ENCODE results near the gene UQCC3. TPM values are rescaled to one million over a fixed set of nuclear protein-coding genes. Genes with fewer than 3 reads are reported as not detected.
"Not testable (repeated sequence)": the region's sequence is repeated elsewhere in the genome, so short reads cannot be mapped to it uniquely, and the experiment has no call there.

Gene UQCC3
- total RNA-seq, 4 donors from 2014 or later = 6.3 to 7.5 (median 7.1) TPM

DNA sequence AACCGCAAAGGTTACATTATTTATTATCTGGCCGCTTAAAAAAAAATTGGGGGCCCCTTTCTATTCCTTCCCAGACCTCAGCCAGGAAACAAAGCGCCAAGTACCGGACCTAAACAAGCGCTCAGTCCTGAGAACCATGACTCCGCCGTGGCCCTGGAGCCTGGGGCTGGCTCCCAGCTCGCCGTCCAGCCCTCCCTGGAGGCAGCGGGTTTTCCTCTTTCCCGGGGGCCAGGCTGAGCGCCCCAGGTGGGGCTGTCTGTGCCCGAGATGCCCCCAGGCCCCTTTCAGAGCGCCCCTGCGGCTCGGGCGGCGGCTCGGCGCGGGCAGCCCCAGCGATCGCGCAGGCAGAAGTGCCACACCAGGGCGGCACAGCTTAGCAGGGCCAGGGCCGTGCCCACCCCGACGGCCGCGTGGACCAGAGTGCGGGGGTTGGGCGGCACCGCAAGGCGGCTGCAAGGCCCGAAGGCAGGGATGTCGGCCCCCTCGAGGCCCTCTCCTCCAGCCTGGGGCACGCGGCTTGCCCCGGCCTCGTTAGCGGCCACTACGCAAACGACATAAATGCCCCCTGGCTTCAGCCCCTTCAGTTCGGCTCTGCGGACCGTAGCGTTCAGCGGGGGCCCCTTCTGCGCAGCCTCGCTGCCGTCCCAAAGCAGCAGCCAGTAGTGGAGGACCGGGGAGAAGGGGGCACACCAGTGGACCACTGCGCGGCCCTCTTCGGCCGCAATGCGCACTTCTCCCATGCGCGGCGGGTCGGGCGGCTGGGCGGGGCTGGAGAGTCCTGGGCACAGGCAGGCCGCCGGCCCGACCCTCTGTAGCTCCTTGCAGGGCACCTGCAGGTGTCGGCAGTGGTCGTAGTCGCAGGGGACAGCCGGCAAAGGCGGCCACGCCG, 16.3 kb downstream of the UQCC3 start:
- Histone ChIP-seq H3K27ac (replicated peaks in 1 of 4) (peak overlapping the region; percentile 57 to 80 (median 72)), H3K36me3 (peaks cover 9 to 31% (median 29%) of the 10 kb centered on the region in 4 donors), H3K9me3 (no peaks in the 10 kb centered on the region), H3K4me3 (peak overlapping the region; percentile 47 to 57 (median 50)), H3K4me1 (peaks cover 7 to 34% (median 28%) of the 10 kb centered on the region in 4 donors), H3K27me3 (peaks cover 3 to 20% (median 8%) of the 10 kb centered on the region in 4 donors)
- TF ChIP-seq POLR2A (IDR thresholded peaks at IDR 0.05; ENCODE audit: low read depth) (no peak), POLR2AphosphoS5 (IDR thresholded peaks at IDR 0.05) (no peak), EP300 (IDR thresholded peaks at IDR 0.05) (no peak)
- TF ChIP-seq, protein P1, sequence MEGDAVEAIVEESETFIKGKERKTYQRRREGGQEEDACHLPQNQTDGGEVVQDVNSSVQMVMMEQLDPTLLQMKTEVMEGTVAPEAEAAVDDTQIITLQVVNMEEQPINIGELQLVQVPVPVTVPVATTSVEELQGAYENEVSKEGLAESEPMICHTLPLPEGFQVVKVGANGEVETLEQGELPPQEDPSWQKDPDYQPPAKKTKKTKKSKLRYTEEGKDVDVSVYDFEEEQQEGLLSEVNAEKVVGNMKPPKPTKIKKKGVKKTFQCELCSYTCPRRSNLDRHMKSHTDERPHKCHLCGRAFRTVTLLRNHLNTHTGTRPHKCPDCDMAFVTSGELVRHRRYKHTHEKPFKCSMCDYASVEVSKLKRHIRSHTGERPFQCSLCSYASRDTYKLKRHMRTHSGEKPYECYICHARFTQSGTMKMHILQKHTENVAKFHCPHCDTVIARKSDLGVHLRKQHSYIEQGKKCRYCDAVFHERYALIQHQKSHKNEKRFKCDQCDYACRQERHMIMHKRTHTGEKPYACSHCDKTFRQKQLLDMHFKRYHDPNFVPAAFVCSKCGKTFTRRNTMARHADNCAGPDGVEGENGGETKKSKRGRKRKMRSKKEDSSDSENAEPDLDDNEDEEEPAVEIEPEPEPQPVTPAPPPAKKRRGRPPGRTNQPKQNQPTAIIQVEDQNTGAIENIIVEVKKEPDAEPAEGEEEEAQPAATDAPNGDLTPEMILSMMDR (IDR thresholded peaks at IDR 0.05) = no peak
- WGBS = 55% methylated on average over 20 of the region's 74 CpGs
- intact Hi-C loops (cut with DNase I) = no loop called here
- DNase-seq (ENCODE audit: extremely low spot score) = no peak

DNA sequence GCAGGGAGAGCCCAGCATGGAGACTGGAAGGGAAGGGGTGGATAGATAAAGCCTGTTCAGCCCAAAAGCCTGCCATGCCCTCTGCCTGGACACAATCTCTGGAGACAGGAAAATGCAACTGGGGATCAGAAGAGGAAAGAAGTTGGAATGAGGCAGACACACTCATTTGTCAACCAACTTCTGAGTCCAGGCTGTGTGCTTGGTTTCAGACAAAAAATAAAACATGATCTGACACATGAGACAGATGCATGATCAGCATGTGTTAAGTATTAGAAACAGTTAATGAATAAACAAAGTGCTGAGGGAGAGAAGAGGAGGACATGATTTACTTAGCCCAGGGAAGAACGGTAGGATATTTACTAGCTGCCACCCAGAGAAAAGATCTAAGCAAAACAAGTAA, 17.0 kb downstream of the UQCC3 start:
- TF ChIP-seq EP300 (IDR thresholded peaks at IDR 0.05) (no peak), POLR2AphosphoS5 (IDR thresholded peaks at IDR 0.05) (no peak), POLR2A (IDR thresholded peaks at IDR 0.05; ENCODE audit: low read depth) (no peak)
- TF ChIP-seq, protein P1 (IDR thresholded peaks at IDR 0.05) = no peak
- peak overlapping the region; percentile 57 to 80 (median 72) for H3K27ac ChIP-seq (replicated peaks in 1 of 4)
- intact Hi-C loops (cut with DNase I) = no loop called here

DNA sequence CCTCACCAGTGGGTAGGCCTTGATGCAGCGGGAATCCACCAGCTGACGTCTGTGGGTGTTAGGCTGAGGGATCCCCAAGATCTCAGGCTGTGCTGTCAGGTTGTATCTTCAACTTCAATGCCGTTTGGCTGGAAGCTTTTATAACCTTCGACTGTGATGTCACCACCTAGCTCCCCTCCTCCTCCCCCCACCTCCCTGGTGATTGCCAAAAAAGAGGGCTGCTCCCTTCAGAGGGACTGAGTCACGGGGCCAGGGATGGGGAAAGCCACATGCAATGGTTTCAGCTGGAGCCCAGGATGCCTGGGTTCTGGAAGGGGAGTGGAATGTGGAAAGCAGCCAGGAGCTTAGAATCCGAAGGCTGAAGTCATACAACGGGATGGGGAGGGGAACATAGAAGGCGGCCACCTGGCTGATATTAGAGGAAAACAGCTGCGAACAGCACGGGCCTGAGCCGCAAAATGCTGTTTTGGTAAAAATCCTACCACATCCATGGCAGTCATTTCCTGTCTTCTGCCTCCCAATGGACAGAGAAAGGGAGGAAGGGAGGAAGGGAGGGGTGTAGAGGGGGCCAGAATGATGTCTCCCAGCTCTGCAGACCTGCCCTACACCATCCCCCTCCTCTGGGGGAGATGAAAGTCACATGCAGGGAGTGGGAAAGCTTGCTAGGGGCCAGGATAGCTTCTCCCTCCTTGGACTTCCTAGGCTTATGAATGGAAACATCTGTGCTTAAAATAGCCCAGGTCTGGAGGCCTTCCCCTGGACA, 18.1 kb downstream of the UQCC3 start, which contains the start of gene LRRN4CL:
Gene LRRN4CL (minus strand): TSS at position 110 of the 763 bp plus-strand sequence. CDS start 1,022 bp downstream, outside the sequence.
- intact Hi-C loops (cut with DNase I) = no loop called here
- peaks cover 3 to 20% (median 8%) of the 10 kb centered on the region in 4 donors for H3K27me3 ChIP-seq
- peaks cover 10 to 39% (median 30%) of the 10 kb centered on the region in 4 donors for H3K4me1 ChIP-seq
- TF ChIP-seq EP300 (IDR thresholded peaks at IDR 0.05) (no peak), POLR2A (IDR thresholded peaks at IDR 0.05; ENCODE audit: low read depth) (peak; percentile 24), POLR2AphosphoS5 (IDR thresholded peaks at IDR 0.05) (peak; percentile 76 to 87)
- peak within 1 kb of the TSS; percentile 47 to 57 (median 50) for H3K4me3 ChIP-seq
- no peaks in the 10 kb centered on the region for H3K9me3 ChIP-seq
- peak within 1 kb of the TSS; percentile 57 to 80 (median 72) for H3K27ac ChIP-seq (replicated peaks in 1 of 4)
- WGBS = 39% methylated on average over 11 of the region's 11 CpGs
- peak; percentile 97 for DNase-seq (ENCODE audit: extremely low spot score)
- H3K36me3 ChIP-seq = peaks cover 17 to 45% (median 37%) of the 10 kb centered on the region in 4 donors

More for the DNA sequence above, 17.0 kb downstream of the UQCC3 start:
- Histone ChIP-seq H3K27me3 (peaks cover 3 to 20% (median 8%) of the 10 kb centered on the region in 4 donors), H3K4me1 (peaks cover 7 to 34% (median 28%) of the 10 kb centered on the region in 4 donors), H3K36me3 (peaks cover 12 to 39% (median 35%) of the 10 kb centered on the region in 4 donors), H3K4me3 (peak overlapping the region; percentile 47 to 57 (median 50)), H3K9me3 (no peaks in the 10 kb centered on the region)
- 34% methylated on average over 1 of the region's 1 CpG for WGBS
- DNase-seq (ENCODE audit: extremely low spot score) = no peak

DNA sequence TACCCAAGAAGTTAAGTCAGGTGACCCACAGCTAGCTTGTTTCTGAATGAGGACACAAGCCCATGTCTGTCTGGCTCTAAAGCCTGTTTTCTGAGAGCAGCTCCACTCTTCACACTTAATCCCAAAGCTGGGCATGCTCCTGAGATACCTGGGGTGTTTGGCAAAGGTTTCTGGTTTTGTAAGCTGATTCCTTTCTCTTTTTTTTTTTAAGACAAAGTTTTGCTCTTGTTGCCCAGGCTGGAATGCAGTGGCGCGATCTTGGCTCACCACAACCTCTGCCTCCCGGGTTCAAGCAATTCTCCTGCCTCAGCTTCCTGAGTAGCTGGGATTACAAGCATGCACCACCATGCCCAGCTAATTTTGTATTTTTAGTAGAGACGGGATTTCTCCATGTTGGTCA, 22.2 kb downstream of the UQCC3 start:
- Histone ChIP-seq H3K36me3 (peaks cover 17 to 48% (median 37%) of the 10 kb centered on the region in 4 donors), H3K4me1 (peaks cover 8 to 31% (median 22%) of the 10 kb centered on the region in 4 donors)
- intact Hi-C loops (cut with DNase I); DNase-seq (ENCODE audit: extremely low spot score); H3K27ac ChIP-seq (replicated peaks in 1 of 4); H3K27me3 ChIP-seq; H3K4me3 ChIP-seq; H3K9me3 ChIP-seq: not testable (repeated sequence)
- 83% methylated on average over 4 of the region's 4 CpGs for WGBS

DNA sequence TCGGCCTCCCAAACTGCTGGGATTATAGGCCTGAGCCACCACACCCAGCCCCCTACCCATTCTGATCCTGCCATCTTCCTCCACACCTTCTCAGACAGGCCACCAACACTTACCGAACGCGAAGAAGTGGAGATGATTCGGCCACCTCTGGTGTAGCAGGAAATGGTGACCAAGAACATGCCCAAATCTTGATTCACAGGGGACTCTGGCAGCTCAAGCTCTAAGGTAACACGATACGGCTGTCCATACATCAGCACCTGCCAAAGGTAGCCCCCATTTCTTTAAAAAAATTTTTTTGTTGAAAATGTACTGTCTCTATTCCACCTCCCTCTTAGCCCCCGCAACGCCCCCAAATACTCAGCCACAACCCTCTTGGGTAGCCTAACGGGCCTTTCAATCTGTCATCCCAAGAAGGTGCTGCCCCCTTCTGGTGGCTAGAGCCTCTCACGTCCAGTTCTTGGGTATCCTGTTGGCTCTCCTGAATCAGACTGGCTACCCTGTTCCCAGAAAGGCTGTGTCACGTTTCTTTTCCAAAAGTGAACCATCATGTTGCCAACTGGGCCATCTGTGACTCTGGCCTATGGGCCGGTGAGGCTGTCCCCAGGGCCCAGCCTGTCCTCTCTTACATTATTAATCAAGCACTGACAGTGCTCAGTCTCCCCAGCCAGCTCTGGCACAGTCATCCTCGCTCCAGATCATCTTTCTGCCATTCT, 23.1 kb downstream of the UQCC3 start:
- WGBS = 44% methylated on average over 14 of the region's 14 CpGs

More for the DNA sequence above, 23.1 kb downstream of the UQCC3 start:
- peak; percentile 25 to 56 for TF ChIP-seq POLR2AphosphoS5 (IDR thresholded peaks at IDR 0.05)
- no peak for TF ChIP-seq POLR2A (IDR thresholded peaks at IDR 0.05; ENCODE audit: low read depth)
- no peak for TF ChIP-seq EP300 (IDR thresholded peaks at IDR 0.05)
- TF ChIP-seq, protein P1 (IDR thresholded peaks at IDR 0.05) = peak; percentile 73 to 81 (median 79)
- Histone ChIP-seq H3K4me1 (peaks cover 8 to 24% (median 16%) of the 10 kb centered on the region in 4 donors), H3K27me3 (no peaks in the 10 kb centered on the region), H3K36me3 (peaks cover 17 to 48% (median 37%) of the 10 kb centered on the region in 4 donors), H3K9me3 (no peaks in the 10 kb centered on the region), H3K27ac (replicated peaks in 1 of 4) (peak overlapping the region in 1 of 4 donors; percentile 7), H3K4me3 (no peak overlapping the region)
- DNase-seq (ENCODE audit: extremely low spot score) = peak; percentile 93
- intact Hi-C loops (cut with DNase I) = loop anchor here (5.0 kb wide), 1 partner anchor 312 kb away; no protein-coding TSS in a partner anchor
